HCT116 (cell line): ENCODE results near the gene TRIP13.

Source experiments
- CBX3 ChIP-seq: IDR thresholded peaks from 2 replicates; pipeline ENCODE4 v1.6.1; 2012; ENCODE audit warnings: low read depth
- EZH2 ChIP-seq: fragments of 200-600 bp; sonication (generic); IDR thresholded peaks from 2 replicates; pipeline ENCODE4 v1.6.1; 2017; ENCODE audit warnings: antibody characterized with exemption, mixed run types
- FOSL1 ChIP-seq: IDR thresholded peaks from 2 replicates; pipeline ENCODE4 v1.6.1; 2012; ENCODE audit warnings: low read depth
- JUND ChIP-seq: IDR thresholded peaks from 2 replicates; pipeline ENCODE4 v1.6.1; 2012
- POLR2A ChIP-seq: IDR thresholded peaks from 2 replicates; pipeline ENCODE4 v1.7.0; 2011; ENCODE audit warnings: borderline replicate concordance; ENCODE audit not compliant: insufficient read depth, insufficient read length; ENCODE audit errors: extremely low read depth
- POLR2AphosphoS5 ChIP-seq: IDR thresholded peaks from 2 replicates; pipeline ENCODE4 v1.6.1; 2011; ENCODE audit warnings: mild to moderate bottlenecking, low read depth, low read length, moderate library complexity
- REST ChIP-seq: IDR thresholded peaks from 2 replicates; pipeline ENCODE4 v1.6.1; 2012; ENCODE audit warnings: low read depth
- SP1 ChIP-seq: IDR thresholded peaks from 2 replicates; pipeline ENCODE4 v1.6.1; 2012; ENCODE audit warnings: low read depth
- ZFX ChIP-seq: fragments of 450-650 bp; IDR thresholded peaks from 2 replicates; pipeline ENCODE4 v1.6.1; 2017
- TF ChIP-seq, protein P1 (sequence below), 3 experiments: fragments of 200-600 bp in 1 of 3; sonication (generic) in 1 of 3; IDR thresholded peaks in 2 of 3; conservative IDR thresholded peaks in 1 of 3; 2 replicates each; pipeline ENCODE4 v1.5.1; 2012 to 2017; ENCODE audit warnings: low read depth in 2 of 3, low read length in 2 of 3, antibody characterized with exemption in 1 of 3, borderline replicate concordance in 1 of 3, control low read depth in 1 of 3, mild to moderate bottlenecking in 1 of 3, mixed read lengths in 1 of 3, mixed run types in 1 of 3, moderate library complexity in 1 of 3; ENCODE audit not compliant: insufficient read depth in 1 of 3
- TF ChIP-seq, protein P2 (sequence below): IDR thresholded peaks from 2 replicates; pipeline ENCODE4 v1.6.1; 2012
- TF ChIP-seq, protein P3 (sequence below): IDR thresholded peaks from 2 replicates; pipeline ENCODE4 v1.6.1; 2012

DNA sequence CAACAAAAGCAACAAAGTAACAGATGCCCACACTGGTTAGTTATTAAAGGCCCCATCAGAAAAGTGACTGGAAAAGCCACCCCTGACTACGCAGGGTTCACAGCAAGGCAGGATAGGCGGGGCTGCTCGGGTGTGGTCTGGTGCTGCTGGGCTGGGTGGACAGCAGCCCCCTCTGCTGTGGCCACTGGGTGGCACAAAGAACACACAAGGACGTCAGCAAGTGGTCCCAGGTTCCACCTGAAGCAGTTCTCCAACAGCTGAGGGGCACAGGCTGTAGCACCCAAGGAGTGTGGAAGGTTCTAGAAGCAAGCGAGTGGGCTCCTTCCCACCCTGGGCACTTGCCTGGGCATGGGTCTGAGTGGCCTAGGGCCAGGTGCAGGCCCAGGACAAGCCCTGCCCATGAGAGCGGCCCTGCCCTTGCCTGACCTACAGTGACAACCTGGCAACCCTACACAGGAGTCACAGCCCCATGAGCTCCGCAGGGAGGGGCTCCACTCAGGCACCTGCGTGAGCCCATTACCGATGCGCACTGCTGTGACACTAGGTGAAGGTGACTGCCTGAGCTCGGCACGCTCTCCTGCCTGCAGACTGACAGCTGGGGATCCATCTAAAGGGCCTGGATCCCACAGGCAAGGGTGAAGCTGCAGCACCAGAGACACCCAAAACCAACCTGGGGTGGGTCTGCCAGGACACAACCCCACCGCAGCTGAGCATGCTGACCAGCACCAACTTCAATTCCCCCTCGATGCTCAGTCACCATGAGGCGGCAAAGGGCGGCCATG is 8.1 kb upstream of the TRIP13 start:
- no peak for TF ChIP-seq POLR2A
- TF ChIP-seq, protein P1, sequence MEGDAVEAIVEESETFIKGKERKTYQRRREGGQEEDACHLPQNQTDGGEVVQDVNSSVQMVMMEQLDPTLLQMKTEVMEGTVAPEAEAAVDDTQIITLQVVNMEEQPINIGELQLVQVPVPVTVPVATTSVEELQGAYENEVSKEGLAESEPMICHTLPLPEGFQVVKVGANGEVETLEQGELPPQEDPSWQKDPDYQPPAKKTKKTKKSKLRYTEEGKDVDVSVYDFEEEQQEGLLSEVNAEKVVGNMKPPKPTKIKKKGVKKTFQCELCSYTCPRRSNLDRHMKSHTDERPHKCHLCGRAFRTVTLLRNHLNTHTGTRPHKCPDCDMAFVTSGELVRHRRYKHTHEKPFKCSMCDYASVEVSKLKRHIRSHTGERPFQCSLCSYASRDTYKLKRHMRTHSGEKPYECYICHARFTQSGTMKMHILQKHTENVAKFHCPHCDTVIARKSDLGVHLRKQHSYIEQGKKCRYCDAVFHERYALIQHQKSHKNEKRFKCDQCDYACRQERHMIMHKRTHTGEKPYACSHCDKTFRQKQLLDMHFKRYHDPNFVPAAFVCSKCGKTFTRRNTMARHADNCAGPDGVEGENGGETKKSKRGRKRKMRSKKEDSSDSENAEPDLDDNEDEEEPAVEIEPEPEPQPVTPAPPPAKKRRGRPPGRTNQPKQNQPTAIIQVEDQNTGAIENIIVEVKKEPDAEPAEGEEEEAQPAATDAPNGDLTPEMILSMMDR (IDR thresholded peaks at IDR 0.05 in 2 of 3, conservative IDR thresholded peaks at IDR 0.05 in 1 of 3; ENCODE audit: borderline replicate concordance in 1 of 3, insufficient read depth in 1 of 3, low read depth in 2 of 3, low read length in 2 of 3): no peak
- TF ChIP-seq, protein P2, sequence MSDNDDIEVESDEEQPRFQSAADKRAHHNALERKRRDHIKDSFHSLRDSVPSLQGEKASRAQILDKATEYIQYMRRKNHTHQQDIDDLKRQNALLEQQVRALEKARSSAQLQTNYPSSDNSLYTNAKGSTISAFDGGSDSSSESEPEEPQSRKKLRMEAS: no peak
- TF ChIP-seq CBX3: no peak
- TF ChIP-seq POLR2AphosphoS5: no peak
- no peak for TF ChIP-seq ZFX
- no peak for TF ChIP-seq REST
- TF ChIP-seq JUND: no peak
- no peak for TF ChIP-seq SP1
- TF ChIP-seq, protein P3, sequence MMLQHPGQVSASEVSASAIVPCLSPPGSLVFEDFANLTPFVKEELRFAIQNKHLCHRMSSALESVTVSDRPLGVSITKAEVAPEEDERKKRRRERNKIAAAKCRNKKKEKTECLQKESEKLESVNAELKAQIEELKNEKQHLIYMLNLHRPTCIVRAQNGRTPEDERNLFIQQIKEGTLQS: no peak
- TF ChIP-seq EZH2: no peak
- no peak for TF ChIP-seq FOSL1
